HCT116 (cell line): ENCODE measurements around the gene TBXAS1.

Experiments
- ATF3 ChIP-seq: IDR thresholded peaks from 2 replicates; pipeline ENCODE4 v1.6.1; 2012
- CBX3 ChIP-seq: IDR thresholded peaks from 2 replicates; pipeline ENCODE4 v1.6.1; 2012; ENCODE audit warnings: low read depth
- EZH2 ChIP-seq: fragments of 200-600 bp; sonication (generic); IDR thresholded peaks from 2 replicates; pipeline ENCODE4 v1.6.1; 2017; ENCODE audit warnings: antibody characterized with exemption, mixed run types
- EZH2phosphoT487 ChIP-seq: fragments of 200-600 bp; IDR thresholded peaks from 2 replicates; pipeline ENCODE4 v1.6.1; 2018; ENCODE audit warnings: antibody characterized with exemption, borderline replicate concordance
- JUND ChIP-seq: IDR thresholded peaks from 2 replicates; pipeline ENCODE4 v1.6.1; 2012
- MAX ChIP-seq: IDR thresholded peaks from 2 replicates; pipeline ENCODE4 v1.6.1; 2012
- POLR2A ChIP-seq: IDR thresholded peaks from 2 replicates; pipeline ENCODE4 v1.7.0; 2011; ENCODE audit warnings: borderline replicate concordance; ENCODE audit not compliant: insufficient read depth, insufficient read length; ENCODE audit errors: extremely low read depth
- POLR2AphosphoS5 ChIP-seq: IDR thresholded peaks from 2 replicates; pipeline ENCODE4 v1.6.1; 2011; ENCODE audit warnings: mild to moderate bottlenecking, low read depth, low read length, moderate library complexity
- RAD21 ChIP-seq: IDR thresholded peaks from 2 replicates; pipeline ENCODE4 v1.6.1; 2012; ENCODE audit warnings: low read depth, mild to moderate bottlenecking
- REST ChIP-seq: IDR thresholded peaks from 2 replicates; pipeline ENCODE4 v1.6.1; 2012; ENCODE audit warnings: low read depth
- SP1 ChIP-seq: IDR thresholded peaks from 2 replicates; pipeline ENCODE4 v1.6.1; 2012; ENCODE audit warnings: low read depth
- TF ChIP-seq, protein P1 (sequence below), 3 experiments: fragments of 200-600 bp in 1 of 3; sonication (generic) in 1 of 3; IDR thresholded peaks in 2 of 3; conservative IDR thresholded peaks in 1 of 3; 2 replicates each; pipeline ENCODE4 v1.5.1; 2012 to 2017; ENCODE audit warnings: low read depth in 2 of 3, low read length in 2 of 3, antibody characterized with exemption in 1 of 3, borderline replicate concordance in 1 of 3, control low read depth in 1 of 3, mild to moderate bottlenecking in 1 of 3, mixed read lengths in 1 of 3, mixed run types in 1 of 3, moderate library complexity in 1 of 3; ENCODE audit not compliant: insufficient read depth in 1 of 3

DNA sequence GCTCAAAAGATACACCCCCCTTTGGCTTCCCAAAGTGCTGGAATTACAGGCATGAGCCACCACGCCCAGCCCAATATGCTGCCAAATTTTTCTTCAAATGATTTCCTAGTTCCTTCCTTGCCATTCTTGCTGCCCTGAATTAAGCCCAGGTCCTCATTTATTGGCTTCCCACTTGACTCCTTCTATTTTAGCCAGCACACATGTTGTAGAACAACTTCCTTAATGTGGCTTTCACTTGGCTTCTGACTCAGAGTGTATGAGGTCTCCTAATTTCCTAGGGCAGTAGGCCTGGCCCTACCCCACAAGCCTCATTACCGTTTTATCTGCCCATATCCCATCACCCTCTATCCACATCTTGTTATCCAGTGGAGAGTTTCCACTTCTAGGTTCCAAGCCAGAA lies 29.5 kb upstream of the TBXAS1 start:
- TF ChIP-seq, protein P1, sequence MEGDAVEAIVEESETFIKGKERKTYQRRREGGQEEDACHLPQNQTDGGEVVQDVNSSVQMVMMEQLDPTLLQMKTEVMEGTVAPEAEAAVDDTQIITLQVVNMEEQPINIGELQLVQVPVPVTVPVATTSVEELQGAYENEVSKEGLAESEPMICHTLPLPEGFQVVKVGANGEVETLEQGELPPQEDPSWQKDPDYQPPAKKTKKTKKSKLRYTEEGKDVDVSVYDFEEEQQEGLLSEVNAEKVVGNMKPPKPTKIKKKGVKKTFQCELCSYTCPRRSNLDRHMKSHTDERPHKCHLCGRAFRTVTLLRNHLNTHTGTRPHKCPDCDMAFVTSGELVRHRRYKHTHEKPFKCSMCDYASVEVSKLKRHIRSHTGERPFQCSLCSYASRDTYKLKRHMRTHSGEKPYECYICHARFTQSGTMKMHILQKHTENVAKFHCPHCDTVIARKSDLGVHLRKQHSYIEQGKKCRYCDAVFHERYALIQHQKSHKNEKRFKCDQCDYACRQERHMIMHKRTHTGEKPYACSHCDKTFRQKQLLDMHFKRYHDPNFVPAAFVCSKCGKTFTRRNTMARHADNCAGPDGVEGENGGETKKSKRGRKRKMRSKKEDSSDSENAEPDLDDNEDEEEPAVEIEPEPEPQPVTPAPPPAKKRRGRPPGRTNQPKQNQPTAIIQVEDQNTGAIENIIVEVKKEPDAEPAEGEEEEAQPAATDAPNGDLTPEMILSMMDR (IDR thresholded peaks at IDR 0.05 in 2 of 3, conservative IDR thresholded peaks at IDR 0.05 in 1 of 3; ENCODE audit: borderline replicate concordance in 1 of 3, insufficient read depth in 1 of 3, low read depth in 2 of 3, low read length in 2 of 3) = no peak
- TF ChIP-seq POLR2A (no peak), SP1 (no peak), MAX (no peak), EZH2phosphoT487 (no peak), REST (no peak), JUND (no peak), POLR2AphosphoS5 (no peak), CBX3 (no peak), EZH2 (no peak), RAD21 (no peak), ATF3 (no peak)
